DND-41 (cell line): ENCODE results near the gene NEK7.

ENCODE experiments used
- ATAC-seq: fragments of 200-7000 bp; cut with Tn5 transposase; 3 replicates; pipeline ENCODE4 v1.9.1; 2021; ENCODE audit warnings: low read depth; ENCODE audit not compliant: insufficient read depth
- DNase-seq: peaks from one replicate; pipeline ENCODE4 v3.0.0-alpha.2; 2020
- H2AFZ ChIP-seq: 2 replicates; pipeline ENCODE4 v1.6.0; 2012; ENCODE audit warnings: low read depth, low read length
- H3K27ac ChIP-seq: 2 replicates; pipeline ENCODE4 v1.5.1; 2012; ENCODE audit warnings: low read length, inconsistent platforms
- H3K27me3 ChIP-seq: fragments of 200-600 bp; sonication (generic); 2 replicates; pipeline ENCODE4 v1.6.0; 2012; ENCODE audit warnings: low read length, mild to moderate bottlenecking, inconsistent platforms; ENCODE audit not compliant: insufficient read depth, poor library complexity
- H3K36me3 ChIP-seq: 2 replicates; pipeline ENCODE4 v1.5.1; 2012; ENCODE audit warnings: low read length, inconsistent platforms; ENCODE audit not compliant: insufficient read depth
- H3K4me1 ChIP-seq: 2 replicates; pipeline ENCODE4 v1.5.1; 2012; ENCODE audit warnings: mild to moderate bottlenecking, low read length; ENCODE audit not compliant: insufficient read depth
- H3K4me2 ChIP-seq: 2 replicates; pipeline ENCODE4 v1.6.0; 2012; ENCODE audit warnings: mild to moderate bottlenecking, moderate library complexity, low read length, inconsistent platforms; ENCODE audit not compliant: insufficient read depth
- H3K4me3 ChIP-seq, 2 experiments: fragments of 200-600 bp in 1 of 2; shearing (Covaris generic) in 1 of 2; 2 replicates each; pipeline ENCODE4 v1.5.1; 2012 to 2016; ENCODE audit warnings: inconsistent platforms in 2 of 2, low read length in 2 of 2, mild to moderate bottlenecking in 2 of 2, low read depth in 1 of 2, moderate library complexity in 1 of 2
- H3K79me2 ChIP-seq: 2 replicates; pipeline ENCODE4 v1.6.0; 2012; ENCODE audit warnings: low read length, inconsistent platforms; ENCODE audit not compliant: insufficient read depth
- H3K9ac ChIP-seq: 2 replicates; pipeline ENCODE4 v1.6.0; 2012; ENCODE audit warnings: low read depth, mild to moderate bottlenecking, inconsistent platforms, low read length, moderate library complexity
- H3K9me3 ChIP-seq: 2 replicates; pipeline ENCODE4 v1.5.1; 2012; ENCODE audit warnings: low read length, moderate library complexity, mild to moderate bottlenecking, inconsistent platforms; ENCODE audit not compliant: insufficient read depth, severe bottlenecking
- H4K20me1 ChIP-seq: 2 replicates; pipeline ENCODE4 v1.6.0; 2012; ENCODE audit warnings: low read length; ENCODE audit not compliant: insufficient read depth
- EZH2 ChIP-seq: IDR thresholded peaks from 3 replicates; pipeline ENCODE4 v1.6.1; 2012; ENCODE audit warnings: borderline replicate concordance, low read depth, mild to moderate bottlenecking, moderate library complexity, low read length, inconsistent platforms; ENCODE audit not compliant: severe bottlenecking
- TF ChIP-seq, protein P1 (sequence below): IDR thresholded peaks from 2 replicates; pipeline ENCODE4 v1.5.1; 2012; ENCODE audit warnings: borderline replicate concordance, low read length, moderate library complexity, mild to moderate bottlenecking; ENCODE audit not compliant: poor library complexity, severe bottlenecking; ENCODE audit errors: extremely low read depth

Gene NEK7

GRCh38 chr1:198253259-198253658 lies 96.5 kb downstream of the NEK7 start:
- H3K4me3 ChIP-seq: no peak overlapping the region
- peaks cover 58% of the 10 kb centered on the region for H3K79me2 ChIP-seq
- ATAC-seq: no peak
- TF ChIP-seq, protein P1, sequence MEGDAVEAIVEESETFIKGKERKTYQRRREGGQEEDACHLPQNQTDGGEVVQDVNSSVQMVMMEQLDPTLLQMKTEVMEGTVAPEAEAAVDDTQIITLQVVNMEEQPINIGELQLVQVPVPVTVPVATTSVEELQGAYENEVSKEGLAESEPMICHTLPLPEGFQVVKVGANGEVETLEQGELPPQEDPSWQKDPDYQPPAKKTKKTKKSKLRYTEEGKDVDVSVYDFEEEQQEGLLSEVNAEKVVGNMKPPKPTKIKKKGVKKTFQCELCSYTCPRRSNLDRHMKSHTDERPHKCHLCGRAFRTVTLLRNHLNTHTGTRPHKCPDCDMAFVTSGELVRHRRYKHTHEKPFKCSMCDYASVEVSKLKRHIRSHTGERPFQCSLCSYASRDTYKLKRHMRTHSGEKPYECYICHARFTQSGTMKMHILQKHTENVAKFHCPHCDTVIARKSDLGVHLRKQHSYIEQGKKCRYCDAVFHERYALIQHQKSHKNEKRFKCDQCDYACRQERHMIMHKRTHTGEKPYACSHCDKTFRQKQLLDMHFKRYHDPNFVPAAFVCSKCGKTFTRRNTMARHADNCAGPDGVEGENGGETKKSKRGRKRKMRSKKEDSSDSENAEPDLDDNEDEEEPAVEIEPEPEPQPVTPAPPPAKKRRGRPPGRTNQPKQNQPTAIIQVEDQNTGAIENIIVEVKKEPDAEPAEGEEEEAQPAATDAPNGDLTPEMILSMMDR: no peak
- TF ChIP-seq EZH2: no peak
- H3K27ac ChIP-seq: no peak overlapping the region; the same call in 1 of the 2 replicates
- no peaks in the 10 kb centered on the region; the same call in 1 of the 2 replicates for H4K20me1 ChIP-seq
- H3K36me3 ChIP-seq: peaks cover 17% of the 10 kb centered on the region; the same call in 1 of the 2 replicates
- H3K9me3 ChIP-seq: peaks cover 4% of the 10 kb centered on the region
- no peaks in the 10 kb centered on the region for H3K27me3 ChIP-seq
- H2AFZ ChIP-seq: no peak overlapping the region
- DNase-seq: no peak
- H3K4me2 ChIP-seq: no peak overlapping the region
- no peaks in the 10 kb centered on the region for H3K4me1 ChIP-seq
- H3K9ac ChIP-seq: no peak overlapping the region

DNA sequence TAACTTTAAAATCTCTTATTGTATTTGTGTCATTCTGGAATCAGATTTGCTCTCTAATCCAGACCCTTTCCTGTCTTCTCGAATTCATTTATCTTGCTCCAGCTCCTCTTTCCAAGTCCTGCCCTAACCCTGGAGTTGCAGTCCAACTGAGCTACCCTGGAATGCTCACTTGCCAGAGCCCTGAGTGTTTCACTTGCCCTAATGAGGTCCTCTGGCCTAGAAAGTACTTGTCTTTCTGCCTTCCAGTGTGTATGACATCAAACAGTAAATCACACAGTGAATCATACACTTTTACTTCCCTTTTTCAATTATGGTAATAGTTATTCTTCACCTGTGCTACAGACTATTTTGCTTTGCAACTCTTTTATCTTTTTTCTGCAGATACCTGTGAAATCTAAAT lies 96.9 kb downstream of the NEK7 start:
- Histone ChIP-seq H3K36me3 (peaks cover 15% of the 10 kb centered on the region; the same call in 1 of the 2 replicates), H2AFZ (no peak overlapping the region), H4K20me1 (no peaks in the 10 kb centered on the region; the same call in 1 of the 2 replicates), H3K27ac (peak overlapping the region; percentile 36; the same call in 1 of the 2 replicates), H3K4me3 (no peak overlapping the region), H3K4me1 (no peaks in the 10 kb centered on the region), H3K9me3 (peaks cover under 1% of the 10 kb centered on the region), H3K4me2 (no peak overlapping the region), H3K79me2 (peaks cover 57% of the 10 kb centered on the region), H3K27me3 (no peaks in the 10 kb centered on the region), H3K9ac (no peak overlapping the region)
- TF ChIP-seq, protein P1: no peak
- no peak for TF ChIP-seq EZH2
- DNase-seq (no peak), ATAC-seq (0 out of 3 replicates have a peak, but pooled peaks have one; percentile 27)

DNA sequence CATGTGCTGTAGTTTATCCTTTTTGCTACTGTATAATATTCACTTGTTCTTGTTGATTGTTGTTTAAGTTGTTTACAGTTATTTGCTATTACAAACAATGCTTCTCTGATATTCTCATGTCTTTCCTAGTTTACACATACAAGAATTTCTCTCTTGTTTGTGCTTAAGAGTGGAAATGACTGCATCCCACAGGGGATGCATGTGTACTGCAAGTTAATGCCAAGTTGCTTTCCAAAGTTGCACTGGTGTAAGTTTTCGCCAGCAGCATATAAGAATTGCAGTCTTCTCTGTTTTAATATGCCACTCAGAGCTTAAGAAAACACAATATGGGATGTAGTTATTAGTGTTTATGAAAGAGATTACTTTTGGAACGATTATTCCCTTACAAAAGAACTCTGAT lies 97.7 kb downstream of the NEK7 start:
- Histone ChIP-seq H3K79me2 (peaks cover 62% of the 10 kb centered on the region), H3K4me3 (no peak overlapping the region), H3K4me2 (no peak overlapping the region), H3K27me3 (no peaks in the 10 kb centered on the region), H3K27ac (no peak overlapping the region), H3K9me3 (no peaks in the 10 kb centered on the region), H2AFZ (no peak overlapping the region), H3K9ac (no peak overlapping the region), H3K4me1 (no peaks in the 10 kb centered on the region), H4K20me1 (peaks cover 1% of the 10 kb centered on the region; the same call in 1 of the 2 replicates), H3K36me3 (peaks cover 18% of the 10 kb centered on the region; the same call in 1 of the 2 replicates)
- no peak for TF ChIP-seq EZH2
- TF ChIP-seq, protein P1: peak; percentile 25
- DNase-seq: no peak
- no peak for ATAC-seq

GRCh38 chr1:198254948-198255347 lies 98.2 kb downstream of the NEK7 start:
- Histone ChIP-seq H3K4me2 (no peak overlapping the region), H3K4me1 (no peaks in the 10 kb centered on the region)
- DNase-seq: no peak

More at GRCh38 chr1:198254948-198255347, 98.2 kb downstream of the NEK7 start:
- Histone ChIP-seq H2AFZ (no peak overlapping the region), H3K27ac (no peak overlapping the region), H3K27me3 (no peaks in the 10 kb centered on the region), H3K9me3 (no peaks in the 10 kb centered on the region), H4K20me1 (peaks cover 5% of the 10 kb centered on the region; the same call in 1 of the 2 replicates), H3K4me3 (no peak overlapping the region), H3K79me2 (peaks cover 67% of the 10 kb centered on the region), H3K36me3 (peaks cover 19% of the 10 kb centered on the region; the same call in 1 of the 2 replicates), H3K9ac (no peak overlapping the region)
- no peak for TF ChIP-seq EZH2
- TF ChIP-seq, protein P1: no peak
- no peak for ATAC-seq
